HG03575 (cell line): ENCODE results near the gene CD28.
"Not testable (repeated sequence)": the region's sequence is repeated elsewhere in the genome, so short reads cannot be mapped to it uniquely, and the experiment has no call there.

Source experiments
- ATAC-seq: cut with Tn5 transposase; IDR thresholded peaks from one replicate; pipeline ENCODE4 v1.9.1; 2021; ENCODE audit not compliant: unreplicated experiment, insufficient number of reproducible peaks, low FRiP score; ENCODE audit errors: extremely low read depth

Gene CD28

DNA sequence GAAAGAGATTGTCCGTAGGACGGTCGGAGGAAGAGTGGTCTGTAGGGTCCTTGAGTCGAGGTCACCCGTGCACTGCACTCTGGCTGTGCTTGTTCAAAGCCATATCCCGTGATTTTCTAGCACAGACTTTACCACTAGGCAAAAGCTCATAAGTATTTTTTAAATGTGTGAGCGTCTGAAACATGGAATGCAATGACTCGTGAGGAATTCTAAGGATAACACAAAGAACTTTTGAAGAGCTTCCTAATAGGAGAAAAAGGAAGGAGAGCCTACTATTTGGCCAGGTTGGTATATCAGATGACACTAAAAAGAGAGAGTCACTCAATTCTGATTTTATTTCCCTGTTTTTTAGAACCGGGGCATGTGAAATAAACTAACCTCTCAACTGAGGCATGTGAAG lies 68.3 kb downstream of the CD28 start:
- ATAC-seq = no peak

DNA sequence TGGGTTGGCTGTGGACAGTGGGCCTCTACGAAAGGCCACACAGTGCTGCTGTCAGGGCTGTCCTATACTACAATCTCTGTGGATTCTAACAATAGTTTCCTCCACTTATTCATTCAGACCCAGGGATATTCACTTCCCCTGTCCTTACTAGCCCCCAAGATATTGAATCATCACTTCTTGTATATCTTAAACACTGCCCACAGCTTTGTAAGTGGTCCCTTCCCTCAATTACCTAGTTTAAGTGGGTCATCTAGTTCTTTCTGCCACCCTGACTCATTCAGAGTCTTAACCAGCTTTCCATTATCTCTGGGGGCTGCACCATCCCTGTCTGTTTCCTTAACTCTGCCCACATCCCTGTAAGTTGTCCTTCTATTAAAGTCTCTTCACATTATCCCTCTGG lies 69.2 kb downstream of the CD28 start:
- no peak for ATAC-seq

- ATAC-seq = no peak
These were observed 70.6 kb downstream of the CD28 start for GRCh38 chr2:203777030-203777429.

- not testable (repeated sequence) for ATAC-seq
These were observed 73.1 kb downstream of the CD28 start for GRCh38 chr2:203779477-203780073.

GRCh38 chr2:203780231-203780630 lies 73.8 kb downstream of the CD28 start:
- ATAC-seq = no peak

- ATAC-seq = no peak
These were observed 74.7 kb downstream of the CD28 start for GRCh38 chr2:203781151-203781550.

DNA sequence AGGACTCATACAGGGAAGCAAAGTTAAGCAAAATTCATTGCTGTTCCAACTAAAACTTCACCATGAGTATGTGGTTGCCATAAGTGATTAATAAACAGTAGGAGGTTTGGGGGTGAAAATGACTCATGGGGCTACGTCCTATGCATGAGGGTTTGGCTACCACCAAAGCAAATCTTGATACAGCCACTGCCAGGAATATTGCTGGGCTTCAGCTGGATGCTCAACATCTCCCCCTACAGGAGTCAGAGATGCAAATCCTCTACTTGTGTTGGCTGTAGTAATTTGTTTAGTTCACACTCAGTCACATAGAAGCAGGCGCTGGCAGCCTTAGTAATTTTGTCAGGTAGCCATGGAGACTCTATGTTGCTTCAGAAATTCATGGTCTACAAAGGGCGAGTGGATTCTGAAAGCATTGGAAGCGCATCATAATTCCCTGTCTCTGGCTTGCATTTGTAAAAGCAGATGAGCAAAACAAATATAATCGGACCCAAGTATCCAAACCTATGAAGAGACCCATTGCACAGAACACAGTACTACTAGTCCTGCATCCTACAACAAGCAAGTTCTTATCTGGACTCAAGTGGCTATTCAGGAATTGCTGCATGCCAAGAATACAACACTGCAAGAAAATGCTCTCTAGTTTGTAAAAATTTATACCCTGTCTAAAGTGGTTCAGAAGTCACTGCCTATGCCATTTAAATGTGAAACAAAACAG lies 76.0 kb downstream of the CD28 start:
- no peak for ATAC-seq

DNA sequence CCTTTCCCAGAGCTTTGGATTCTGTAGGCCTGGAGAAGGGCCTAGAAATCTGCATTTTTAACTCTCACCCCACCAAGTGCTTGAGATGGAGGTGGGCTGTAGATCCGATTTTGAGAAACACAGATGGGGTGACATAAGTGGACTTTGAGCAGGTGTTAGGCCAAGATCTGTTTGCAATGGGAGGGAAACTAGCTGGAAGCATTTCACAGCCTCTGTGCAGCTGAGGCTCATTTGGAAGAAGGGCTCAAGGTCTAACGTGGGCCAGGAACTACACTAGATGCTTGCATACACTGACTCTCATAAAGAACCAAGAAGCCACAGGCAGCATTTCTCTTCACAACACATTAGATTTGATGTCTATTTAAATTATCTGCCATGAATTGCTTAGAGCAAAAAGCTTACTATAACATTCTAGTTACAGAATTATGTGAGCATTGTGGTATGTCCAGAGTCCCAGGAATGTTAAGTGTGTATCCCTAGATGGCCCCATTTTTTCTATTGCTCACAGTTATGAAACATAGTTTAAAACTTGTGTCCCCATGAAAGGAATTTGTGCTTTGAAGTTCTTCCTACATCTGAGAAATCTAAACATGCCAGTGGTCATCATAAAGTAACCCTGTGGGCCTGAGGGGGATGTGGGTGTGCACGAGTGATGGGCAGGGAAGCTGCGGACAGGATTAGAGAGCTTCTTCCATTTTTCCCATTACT lies 77.2 kb downstream of the CD28 start:
- ATAC-seq = no peak

GRCh38 chr2:203784710-203785270 lies 78.4 kb downstream of the CD28 start:
- not testable (repeated sequence) for ATAC-seq

DNA sequence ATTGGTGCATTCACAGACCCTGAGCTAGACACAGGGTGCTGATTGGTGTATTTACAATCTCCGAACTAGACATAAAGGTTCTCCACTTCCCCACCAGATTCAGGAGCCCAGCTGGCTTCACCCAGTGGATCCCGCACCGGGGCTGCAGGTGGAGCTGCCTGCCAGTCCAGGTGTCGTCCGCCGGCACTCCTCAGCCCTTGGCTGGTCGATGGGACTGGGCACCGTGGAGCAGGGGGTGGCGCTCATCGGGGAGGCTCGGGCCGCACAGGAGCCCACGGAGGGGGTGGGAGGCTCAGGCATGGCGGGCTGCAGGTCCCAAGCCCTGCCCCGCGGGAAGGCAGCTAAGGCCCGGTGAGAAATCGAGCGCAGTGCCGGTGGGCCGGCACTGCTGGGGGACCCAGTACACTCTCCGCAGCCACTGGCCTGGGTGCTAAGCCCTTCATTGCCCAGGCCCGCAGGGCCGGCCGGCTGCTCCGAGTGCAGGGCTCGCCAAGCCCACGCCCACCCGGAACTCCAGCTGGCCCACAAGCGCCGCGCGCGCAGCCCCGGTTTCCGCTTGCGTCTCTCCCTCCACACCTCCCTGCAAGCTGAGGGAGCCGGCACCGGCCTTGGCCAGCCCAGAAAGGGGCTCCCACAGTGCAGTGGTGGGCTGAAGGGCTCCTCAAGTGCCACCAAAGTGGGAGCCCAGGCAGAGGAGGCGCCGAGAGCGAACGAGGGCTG lies 79.1 kb downstream of the CD28 start:
- ATAC-seq = not testable (repeated sequence)

GRCh38 chr2:203786549-203787351 lies 80.3 kb downstream of the CD28 start:
- ATAC-seq = no peak

DNA sequence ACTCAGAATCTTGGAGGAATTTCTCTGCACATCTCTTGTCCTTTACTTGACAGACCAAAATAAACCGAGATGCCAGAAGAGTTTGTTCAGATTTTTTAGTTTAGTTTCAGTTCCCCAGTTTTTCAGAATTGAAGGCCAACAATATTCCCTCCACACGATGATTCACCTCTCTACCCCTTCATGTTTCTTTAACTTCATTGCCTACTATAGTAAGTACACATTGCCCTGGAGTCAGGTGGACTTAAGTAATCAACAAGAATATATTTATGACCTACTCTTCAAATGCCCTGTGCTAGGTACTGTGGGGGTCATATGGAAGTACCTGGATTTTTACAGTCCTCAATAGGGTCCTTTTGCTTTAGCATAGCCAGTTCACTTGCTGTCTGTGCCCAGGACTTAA lies 81.5 kb downstream of the CD28 start:
- no peak for ATAC-seq
